Stimulated activated CD4-positive, alpha-beta T cell treated with anti-CD3 and anti-CD28 coated beads, Interleukin-2, amount 100 ng/mL, for 48 hours (primary cell): ENCODE measurements around the gene CFAP74.
A peak's percentile ranks its signal among the peaks of the same experiment; 100 is the strongest.

Source experiments
- DNase-seq, 2 donors: peaks; one replicate each; pipeline ENCODE4 v3.0.0-alpha.2; 2020

Gene CFAP74

DNA sequence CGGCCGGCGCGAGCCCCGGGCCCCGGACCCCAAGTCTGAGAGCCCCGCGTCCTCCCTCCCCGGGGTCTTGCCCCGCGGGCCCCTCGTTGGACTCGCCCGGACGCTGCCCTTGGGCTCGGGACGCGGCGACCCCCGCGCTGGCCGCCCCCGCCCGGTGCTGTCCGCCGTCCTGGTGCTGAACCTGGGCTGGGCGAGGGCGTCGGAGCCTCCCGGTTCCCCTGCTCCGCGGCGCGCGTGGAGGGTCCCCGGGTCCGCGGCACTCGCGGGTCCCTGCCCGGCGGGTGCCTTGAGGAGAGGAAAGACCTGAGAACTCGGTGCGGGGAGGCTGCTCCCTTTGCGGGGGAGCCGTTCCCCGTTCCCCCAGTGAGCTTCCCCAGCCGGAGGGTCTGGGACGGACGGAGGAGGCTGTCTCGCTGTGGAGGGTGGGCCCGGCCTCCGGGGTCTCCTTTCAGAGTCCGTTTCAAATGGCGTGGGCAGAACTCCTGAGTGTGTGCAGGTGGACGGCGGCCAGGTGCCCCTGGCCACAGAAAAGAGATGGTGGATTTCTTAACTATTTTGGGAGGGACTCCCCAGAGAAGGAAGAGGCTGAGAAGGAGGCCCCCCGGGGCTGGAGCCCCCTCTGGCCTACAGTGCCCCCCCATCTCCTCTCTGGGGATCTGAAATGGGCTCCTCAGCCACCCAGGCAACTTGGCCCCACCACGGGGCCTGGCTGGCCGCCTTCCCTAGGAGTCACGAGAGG is 16.2 kb upstream of the CFAP74 start:
- no peak for DNase-seq

DNA sequence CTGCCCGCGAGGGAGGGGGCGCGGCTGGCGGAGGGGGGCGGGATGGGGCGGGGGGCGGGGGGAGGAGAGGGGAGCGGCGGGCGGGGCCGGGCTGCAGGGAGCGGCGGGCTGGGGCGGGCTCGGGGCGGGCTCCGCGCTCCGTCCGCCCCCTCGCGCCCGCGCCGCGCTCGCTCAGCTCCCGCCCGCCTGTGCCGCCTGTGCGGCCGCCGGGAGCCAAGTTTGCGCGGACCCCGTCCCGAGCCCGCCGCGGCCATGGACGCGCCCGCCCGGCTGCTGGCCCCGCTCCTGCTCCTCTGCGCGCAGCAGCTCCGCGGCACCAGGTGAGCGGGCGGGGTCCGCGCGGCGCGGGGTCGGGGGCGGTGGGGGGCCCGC is 15.6 kb upstream of the CFAP74 start, which contains the start of gene GABRD:
TSS of gene GABRD (plus strand) at position 174 of the 372 bp plus-strand sequence. CDS start at position 253, 79 bp downstream.
- DNase-seq = peak in 1 of 2 donors; percentile 19

DNA sequence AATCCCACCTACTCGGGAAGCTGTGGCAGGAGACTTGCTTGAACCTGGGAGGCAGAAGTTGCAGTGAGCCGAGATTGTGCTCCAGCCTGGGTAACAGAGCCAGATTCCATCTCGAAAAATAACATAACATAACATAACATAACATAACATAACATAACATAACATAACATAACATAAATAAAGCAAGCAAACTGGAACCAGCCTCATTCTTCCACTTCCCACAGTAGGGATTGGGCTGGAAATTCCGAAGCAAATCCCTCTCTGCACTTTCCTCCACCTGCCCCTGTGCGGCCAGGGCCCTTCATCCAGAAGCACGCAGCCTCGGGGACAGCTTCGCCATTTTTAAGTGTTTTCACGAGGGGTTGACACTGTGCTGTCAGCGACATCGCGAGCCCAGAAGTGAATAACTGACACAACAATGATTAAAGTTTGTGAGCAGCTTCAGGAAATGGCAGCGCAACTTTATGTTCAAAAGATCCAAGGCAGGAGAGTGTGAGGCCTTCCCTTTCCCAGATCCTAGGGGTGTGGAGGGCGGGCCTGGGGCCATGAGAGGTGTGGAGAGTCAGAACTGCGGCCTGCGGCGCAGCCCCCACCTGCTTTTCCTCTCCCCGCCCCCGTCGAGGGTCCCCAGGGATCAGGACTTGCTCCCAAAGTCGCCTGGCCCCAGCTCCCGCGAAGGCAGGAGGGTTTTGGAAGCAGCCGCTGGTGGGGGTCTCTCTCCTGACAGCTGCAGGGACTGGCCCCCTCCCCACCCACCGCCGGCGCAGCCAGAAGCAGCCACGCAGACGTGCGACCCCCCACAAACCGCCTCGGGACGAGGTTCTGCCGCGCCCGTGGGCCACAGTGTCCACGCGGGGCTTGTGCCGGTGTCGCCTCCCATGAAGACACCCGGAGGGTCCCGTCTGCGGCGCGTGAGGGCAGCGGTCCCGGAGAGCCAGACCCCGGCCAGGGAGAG is 14.9 kb upstream of the CFAP74 start:
- DNase-seq = no peak

DNA sequence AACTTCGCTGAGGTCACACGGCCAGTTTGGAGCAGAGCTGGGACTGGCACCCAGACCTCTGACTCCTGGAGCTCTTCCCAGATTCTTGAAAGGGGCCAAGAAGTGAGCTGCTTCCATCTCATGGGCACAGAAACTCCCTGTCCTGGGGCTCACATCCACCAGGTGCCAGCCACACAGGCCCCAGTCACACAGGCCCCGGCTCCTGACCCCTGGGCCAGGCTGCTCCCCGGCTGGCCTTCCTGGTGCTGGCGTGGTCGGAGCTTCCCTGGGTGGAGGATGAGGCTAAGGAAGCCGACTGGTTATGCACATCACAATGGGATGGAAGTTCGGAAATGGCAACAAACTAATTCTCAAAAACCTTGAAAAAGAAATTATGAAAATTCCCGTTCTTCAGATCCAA is 12.5 kb upstream of the CFAP74 start:
- DNase-seq = no peak

- DNase-seq = no peak
These were observed 11.5 kb upstream of the CFAP74 start for GRCh38 chr1:2014741-2015735.

DNA sequence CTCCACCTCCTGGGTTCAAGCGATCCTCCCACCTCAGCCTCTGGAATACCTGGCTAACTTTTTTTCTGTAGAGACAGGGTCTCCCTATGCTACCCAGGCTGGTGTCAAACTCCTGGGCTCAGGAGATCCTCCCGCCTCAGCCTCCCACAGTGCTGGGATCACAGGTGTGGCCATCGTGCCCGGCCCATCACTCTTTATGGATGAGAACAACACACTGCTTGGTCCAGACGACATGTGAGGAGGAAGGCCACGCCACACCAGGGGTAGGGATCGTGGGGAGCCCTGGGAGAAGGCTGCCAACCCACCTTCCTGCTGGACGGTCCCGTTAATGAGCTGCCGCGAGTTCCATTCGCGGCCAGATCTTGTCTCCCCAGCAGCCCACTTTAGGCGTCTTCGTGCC is 10.6 kb upstream of the CFAP74 start:
- DNase-seq = no peak

DNA sequence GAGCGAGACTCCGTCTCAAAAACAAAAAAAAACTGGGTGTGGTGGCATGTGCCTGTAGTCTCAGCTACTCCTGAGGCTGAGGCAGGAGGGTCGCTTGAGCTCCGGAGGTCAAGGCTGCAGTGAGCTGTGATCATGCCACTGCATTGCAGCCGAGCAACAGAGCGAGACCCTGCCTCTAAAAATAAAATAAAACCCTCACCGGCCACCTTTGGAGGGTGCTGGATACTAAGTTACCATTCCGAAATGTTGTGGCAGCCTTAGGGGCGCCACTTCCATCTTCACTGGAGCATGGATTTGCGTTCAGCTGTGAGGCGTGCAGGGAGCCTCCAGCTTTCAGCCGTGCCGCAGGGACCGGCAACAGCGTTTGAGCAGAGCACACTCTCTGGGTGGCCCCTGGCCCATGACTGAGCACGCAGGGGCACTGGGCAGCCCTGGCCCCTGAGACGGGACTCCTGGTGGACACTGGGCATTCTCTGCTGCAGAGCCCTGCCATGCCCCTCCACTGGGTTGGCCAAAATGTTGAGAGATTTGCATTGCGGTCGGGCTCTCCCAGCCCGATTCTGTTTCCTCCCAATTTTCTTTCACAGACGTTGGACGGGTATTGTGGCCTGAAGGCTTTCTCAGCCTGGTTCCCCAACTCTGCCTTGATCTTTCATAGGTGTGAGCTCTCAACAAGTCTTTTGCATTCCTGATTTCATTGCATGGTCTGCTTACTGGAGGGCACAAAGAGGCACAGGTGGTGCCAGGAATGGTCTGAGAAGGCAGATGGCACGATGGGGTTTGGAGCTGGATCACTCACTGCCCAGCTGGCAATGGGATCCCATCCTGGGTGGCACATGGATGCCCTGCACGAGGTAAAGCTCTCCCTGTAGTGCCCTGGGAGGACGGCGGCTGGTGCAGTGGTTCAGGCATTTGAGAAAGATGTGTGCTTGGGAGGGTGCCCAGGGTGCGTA is 5.8 kb upstream of the CFAP74 start:
- no peak for DNase-seq

- DNase-seq = no peak
These were observed 1.3 kb upstream of the CFAP74 start for GRCh38 chr1:2004856-2005255.

DNA sequence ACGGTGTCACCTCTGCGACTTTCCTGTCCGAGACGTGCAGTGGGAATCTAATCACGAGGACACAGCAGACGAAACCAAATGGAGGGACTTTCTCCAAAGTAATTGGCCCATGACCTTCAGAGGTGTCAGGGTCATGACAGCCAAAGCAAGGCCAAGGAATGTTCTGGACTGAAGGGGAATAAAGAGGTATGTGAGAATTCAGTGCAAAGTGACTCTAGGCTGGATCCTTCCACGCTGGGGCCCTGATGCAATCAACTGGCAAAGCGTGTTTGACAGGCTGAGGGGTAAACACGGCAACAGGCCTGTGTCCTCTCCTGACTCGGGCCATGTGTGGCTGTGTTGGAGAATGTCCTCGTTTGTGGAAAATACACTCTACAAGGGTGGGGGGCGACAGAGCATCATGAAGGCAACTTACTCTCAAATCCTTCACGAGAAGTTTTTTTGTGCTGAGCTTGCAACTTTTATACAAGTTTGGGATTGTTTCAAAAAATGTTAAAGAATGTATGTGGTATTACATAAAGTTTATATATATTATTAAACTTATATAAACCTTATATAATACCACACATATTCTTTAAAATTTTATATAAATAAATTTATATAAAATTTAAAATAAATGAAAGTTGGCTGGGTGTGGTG is 1.7 kb downstream of the CFAP74 start:
- no peak for DNase-seq

GRCh38 chr1:2000850-2001249 is 2.7 kb downstream of the CFAP74 start:
- no peak for DNase-seq

DNA sequence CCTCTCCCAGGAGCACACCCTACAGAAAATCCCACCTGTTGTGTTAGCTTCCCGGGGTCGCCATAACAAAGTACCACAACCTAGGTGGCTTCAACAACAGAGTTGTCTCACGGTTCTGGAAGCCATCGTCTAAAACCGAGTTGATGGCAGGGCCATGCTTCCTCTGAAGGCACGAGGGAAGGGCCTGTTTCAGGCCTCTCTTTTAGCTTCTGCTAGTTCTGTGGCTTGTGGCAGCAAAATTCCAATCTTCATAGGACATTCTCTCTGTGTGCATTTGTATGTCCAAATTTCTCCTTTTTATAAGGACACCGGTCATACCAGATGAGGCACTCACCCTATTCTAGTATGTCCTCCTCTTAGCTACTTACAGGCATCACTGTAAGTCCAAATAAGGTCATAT is 3.2 kb downstream of the CFAP74 start:
- no peak for DNase-seq

DNA sequence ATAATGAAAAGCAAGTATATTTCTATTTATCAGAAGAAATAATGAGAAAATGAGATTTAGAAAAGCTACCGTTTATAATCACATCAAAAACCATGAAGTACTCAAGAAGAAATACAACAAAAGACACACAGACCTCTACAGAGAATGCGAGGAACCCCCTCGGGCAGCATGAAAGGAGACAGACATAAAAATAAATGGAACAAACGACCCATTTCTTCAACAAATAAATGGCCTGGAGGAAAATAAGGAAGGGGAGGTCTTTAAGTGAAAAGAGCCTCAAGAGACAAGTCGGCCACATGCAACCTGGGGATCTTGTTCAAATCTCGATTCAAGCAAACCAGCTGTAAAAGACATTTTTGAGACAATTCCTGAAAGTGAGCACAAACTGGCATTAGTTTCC is 6.0 kb downstream of the CFAP74 start:
- DNase-seq = no peak

DNA sequence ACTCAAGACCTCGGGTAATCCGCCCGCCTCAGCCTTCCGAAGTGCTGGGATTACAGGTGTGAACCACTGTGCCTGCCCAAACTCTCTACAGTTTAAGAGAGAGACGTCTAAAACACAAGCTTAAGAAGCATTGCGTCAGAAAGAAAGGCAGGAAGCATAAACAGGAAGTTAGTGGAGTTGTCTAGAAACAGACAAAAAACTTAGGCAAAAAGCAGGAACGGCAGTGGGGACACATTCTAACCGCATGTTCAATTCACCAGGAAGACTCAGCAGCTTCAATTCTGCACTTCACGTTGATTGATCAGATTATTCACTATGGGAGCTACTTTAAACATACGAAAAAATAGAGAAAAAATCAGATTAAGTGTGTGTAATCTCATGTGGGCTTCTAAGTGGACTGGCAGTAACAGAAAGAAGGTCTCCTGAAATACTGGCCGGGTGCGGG is 7.4 kb downstream of the CFAP74 start:
- DNase-seq = no peak

GRCh38 chr1:1994536-1994935 is 9.1 kb downstream of the CFAP74 start:
- no peak for DNase-seq

GRCh38 chr1:1990222-1990621 is 13.4 kb downstream of the CFAP74 start:
- DNase-seq = no peak

- DNase-seq = no peak
These were observed 13.8 kb downstream of the CFAP74 start for GRCh38 chr1:1989789-1990188.

GRCh38 chr1:1989102-1989542 is 14.5 kb downstream of the CFAP74 start:
- no peak for DNase-seq

DNA sequence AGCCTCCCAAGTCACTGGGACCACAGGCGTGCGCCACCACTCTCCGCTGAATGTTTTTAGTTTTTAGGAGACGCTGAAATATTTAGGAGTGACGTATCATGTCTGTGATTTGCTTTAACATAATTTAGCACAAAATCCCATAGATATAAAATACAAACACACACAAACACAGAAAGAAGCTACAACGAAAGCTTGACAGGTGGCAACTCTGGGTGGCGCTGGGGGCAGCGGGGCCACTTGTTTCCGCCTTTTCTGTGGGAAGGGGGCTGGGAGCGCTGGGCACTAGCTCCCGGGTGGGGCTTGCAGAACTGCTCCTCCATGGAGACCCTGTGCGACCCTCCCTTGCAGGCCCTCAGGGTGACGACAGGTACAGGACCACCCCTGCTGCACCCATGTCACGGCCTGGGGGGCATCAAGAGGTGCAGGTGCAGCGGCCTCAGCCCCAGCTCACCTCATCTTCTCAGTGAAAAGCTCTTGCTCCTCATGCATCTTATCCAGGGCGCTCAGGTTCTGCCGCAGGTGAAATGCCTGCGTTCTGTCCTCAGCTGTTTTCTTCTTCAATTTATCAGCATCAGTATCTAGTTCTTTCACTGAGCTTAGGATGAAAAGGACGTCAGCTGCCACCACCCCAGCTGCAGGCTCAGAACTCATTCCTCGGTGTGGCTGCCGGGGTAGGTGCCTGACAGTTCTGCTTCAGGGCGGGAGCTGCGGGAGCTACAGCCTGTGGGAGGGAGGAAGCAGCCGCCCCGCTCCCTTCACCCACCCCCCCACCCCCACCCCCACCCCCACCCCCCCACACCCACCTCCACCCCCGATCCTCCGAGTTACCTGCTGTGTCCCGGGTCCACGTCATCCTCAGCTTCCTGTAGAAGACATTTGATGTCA is 15.3 kb downstream of the CFAP74 start:
- DNase-seq = no peak

DNA sequence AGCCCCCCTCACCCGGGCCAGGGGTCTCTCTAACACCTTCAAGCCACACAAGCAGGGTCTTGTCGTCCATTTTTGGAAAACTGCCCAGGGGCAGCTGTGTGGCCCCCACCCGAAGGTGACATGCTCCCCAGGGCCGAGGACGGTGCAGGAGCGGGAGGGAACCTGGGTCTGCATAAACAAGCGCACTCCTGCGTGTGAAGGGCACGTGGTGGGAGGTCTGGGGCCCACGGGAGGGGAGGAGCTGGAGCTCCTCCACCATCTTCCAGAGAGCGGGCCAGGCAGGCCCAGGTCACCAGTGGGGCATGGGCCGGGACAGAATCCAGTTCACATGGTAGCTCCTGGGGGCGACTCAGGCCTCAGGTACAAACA is 16.5 kb downstream of the CFAP74 start:
- DNase-seq = no peak
